ENCODE results near the gene C1QTNF8.

GRCh38 chr16:1134776-1135458, 38.9 kb upstream of the C1QTNF8 start:
- no peak for TF ChIP-seq REST (IDR thresholded peaks at IDR 0.05; ENCODE audit: insufficient replicate concordance, low read depth)
- no peak for TF ChIP-seq SPI1 (IDR thresholded peaks at IDR 0.05; ENCODE audit: borderline replicate concordance, low read depth)
- no peak for TF ChIP-seq CTCF (IDR thresholded peaks at IDR 0.05; ENCODE audit: insufficient read depth, low read length)
- TF ChIP-seq POLR2AphosphoS5 (IDR thresholded peaks at IDR 0.05; ENCODE audit: low read depth), result no peak
